Measurements from ENCODE around the gene PIGK. TPM values are rescaled to one million over a fixed set of nuclear protein-coding genes. Genes with fewer than 3 reads are reported as not detected.

PIGK gene
- total RNA-seq, 2 experiments from 2014 or later = 8.6 to 17.4 TPM

DNA sequence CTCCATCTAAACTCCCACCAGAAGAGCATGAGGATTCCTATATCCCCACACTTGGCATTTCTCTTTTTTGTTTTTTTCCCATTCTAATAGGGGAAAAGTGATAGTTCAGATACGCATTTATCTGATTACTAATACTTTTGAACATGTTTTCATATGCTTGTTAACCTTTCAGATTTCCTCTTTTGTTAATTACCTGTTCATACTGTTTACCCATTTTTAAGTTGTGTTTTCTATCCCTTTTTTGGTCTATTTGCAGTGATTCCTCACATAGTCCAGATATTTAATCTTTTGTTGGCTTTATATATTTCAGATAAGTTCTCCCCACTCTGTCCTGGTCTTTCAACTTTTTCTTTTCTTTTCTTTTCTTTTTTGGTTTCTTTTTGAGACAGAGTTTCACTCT, 13.6 kb upstream of the PIGK start:
- H3K27ac ChIP-seq (ENCODE audit: low read depth, low read length, poor library complexity, severe bottlenecking) = no peak overlapping the region
- POLR2A ChIA-PET = no interaction called here
- CTCF ChIA-PET (ENCODE audit: unreplicated experiment) = no interaction called here
- no peaks in the 10 kb centered on the region for H3K9me2 ChIP-seq (ENCODE audit: insufficient read depth, low read length)
- intact Hi-C loops (cut with micrococcal nuclease; ENCODE audit: unreplicated experiment) = no loop called here
- no peak for DNase-seq (ENCODE audit: low spot score)
- no peak overlapping the region for H3K4me2 ChIP-seq (ENCODE audit: low read length)
- H3K4me1 ChIP-seq (ENCODE audit: insufficient read depth, low read length, poor library complexity, severe bottlenecking) = no peaks in the 10 kb centered on the region
- no peak overlapping the region for H3K4me3 ChIP-seq (ENCODE audit: low read depth, low read length, poor library complexity, severe bottlenecking)
- H3K79me2 ChIP-seq (ENCODE audit: insufficient read depth, low read depth, low read length) = no peaks in the 10 kb centered on the region
- no peaks in the 10 kb centered on the region for H3K9me3 ChIP-seq (ENCODE audit: low read length)
- no peaks in the 10 kb centered on the region for H4K20me1 ChIP-seq (ENCODE audit: insufficient read depth, low read length)
- H3K36me3 ChIP-seq (ENCODE audit: insufficient read depth, low read length) = no peaks in the 10 kb centered on the region
- no peak overlapping the region for H2AFZ ChIP-seq (ENCODE audit: low read length)
- TF ChIP-seq EZH2phosphoT487 (IDR thresholded peaks at IDR 0.05; ENCODE audit: borderline replicate concordance, low read depth, low read length) = no peak
- no peak for TF ChIP-seq CTCF (conservative IDR thresholded peaks at IDR 0.05; ENCODE audit: low read length)
- no TSS peak for BruUV-seq (replicated peaks)

DNA sequence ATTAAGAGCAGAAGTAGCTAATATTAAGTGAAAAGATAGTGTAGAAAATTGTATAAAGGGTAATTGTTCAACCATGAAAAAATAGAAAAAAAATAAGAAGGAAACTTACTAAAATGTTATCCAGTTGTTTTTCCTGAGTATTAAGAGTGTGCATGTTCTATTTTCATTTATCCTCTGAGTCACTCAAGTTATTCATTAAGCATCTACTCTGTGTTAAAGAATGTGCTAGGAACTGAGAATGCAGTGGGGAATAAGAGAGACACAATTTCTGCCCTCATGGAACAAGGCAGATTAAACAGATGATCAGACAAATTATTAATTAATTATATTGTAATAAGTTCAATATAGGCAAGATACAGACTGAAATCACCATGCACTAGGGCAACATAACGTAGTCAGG, 10.8 kb upstream of the PIGK start:
- Histone ChIP-seq H3K27ac (ENCODE audit: low read depth, low read length, poor library complexity, severe bottlenecking) (no peak overlapping the region), H3K9me3 (ENCODE audit: low read length) (no peaks in the 10 kb centered on the region), H3K4me3 (ENCODE audit: low read depth, low read length, poor library complexity, severe bottlenecking) (no peak overlapping the region), H2AFZ (ENCODE audit: low read length) (no peak overlapping the region), H3K4me2 (ENCODE audit: low read length) (no peak overlapping the region), H4K20me1 (ENCODE audit: insufficient read depth, low read length) (no peaks in the 10 kb centered on the region), H3K9me2 (ENCODE audit: insufficient read depth, low read length) (no peaks in the 10 kb centered on the region), H3K36me3 (ENCODE audit: insufficient read depth, low read length) (no peaks in the 10 kb centered on the region), H3K79me2 (ENCODE audit: insufficient read depth, low read depth, low read length) (no peaks in the 10 kb centered on the region), H3K4me1 (ENCODE audit: insufficient read depth, low read length, poor library complexity, severe bottlenecking) (no peaks in the 10 kb centered on the region)
- POLR2A ChIA-PET = interaction anchor here (0.7 kb wide), 1 partner anchor 268 kb away, joined by 3 read pairs; no protein-coding TSS in a partner anchor
- intact Hi-C loops (cut with micrococcal nuclease; ENCODE audit: unreplicated experiment) = no loop called here
- no peak for DNase-seq (ENCODE audit: low spot score)
- BruUV-seq (replicated peaks) = no TSS peak
- TF ChIP-seq EZH2phosphoT487 (IDR thresholded peaks at IDR 0.05; ENCODE audit: borderline replicate concordance, low read depth, low read length) = no peak
- TF ChIP-seq CTCF (conservative IDR thresholded peaks at IDR 0.05; ENCODE audit: low read length) = no peak
- CTCF ChIA-PET (ENCODE audit: unreplicated experiment) = no interaction called here

- Histone ChIP-seq H3K36me3 (ENCODE audit: insufficient read depth, low read length) (no peaks in the 10 kb centered on the region), H3K79me2 (ENCODE audit: insufficient read depth, low read depth, low read length) (no peaks in the 10 kb centered on the region), H3K4me3 (ENCODE audit: low read depth, low read length, poor library complexity, severe bottlenecking) (no peak overlapping the region), H3K27ac (ENCODE audit: low read depth, low read length, poor library complexity, severe bottlenecking) (no peak overlapping the region), H4K20me1 (ENCODE audit: insufficient read depth, low read length) (no peaks in the 10 kb centered on the region), H3K4me1 (ENCODE audit: insufficient read depth, low read length, poor library complexity, severe bottlenecking) (no peaks in the 10 kb centered on the region), H3K9me2 (ENCODE audit: insufficient read depth, low read length) (no peaks in the 10 kb centered on the region), H3K9me3 (ENCODE audit: low read length) (no peaks in the 10 kb centered on the region), H2AFZ (ENCODE audit: low read length) (no peak overlapping the region), H3K4me2 (ENCODE audit: low read length) (no peak overlapping the region)
- BruUV-seq (replicated peaks) = no TSS peak
- CTCF ChIA-PET (ENCODE audit: unreplicated experiment) = no interaction called here
- intact Hi-C loops (cut with micrococcal nuclease; ENCODE audit: unreplicated experiment) = no loop called here
- POLR2A ChIA-PET = no interaction called here
- TF ChIP-seq EZH2phosphoT487 (IDR thresholded peaks at IDR 0.05; ENCODE audit: borderline replicate concordance, low read depth, low read length) (no peak), CTCF (conservative IDR thresholded peaks at IDR 0.05; ENCODE audit: low read length) (no peak)
- no peak for DNase-seq (ENCODE audit: low spot score)
Measured at GRCh38 chr1:77228836-77229235, 9.6 kb upstream of the PIGK start.
